GM10248 (cell line): ENCODE data around the gene TMEM132C.

Experiments used
- CTCF ChIA-PET: fragments of 300-600 bp; sonication (Branson Sonifier 250); formaldehyde crosslinking; extraction: SDS; loops from one replicate; lab custom pipeline; 2021; ENCODE audit warnings: antibody characterized with exemption; lab: Yijun Ruan, JAX
- POLR2A ChIA-PET: fragments of 350-650 bp; sonication (Branson Sonifier 250); formaldehyde crosslinking; extraction: SDS; loops from one replicate; lab custom pipeline; 2020; ENCODE audit warnings: antibody characterized with exemption; lab: Yijun Ruan, JAX
- DNase-seq: peaks from one replicate; pipeline ENCODE4 v3.0.0; 2012; ENCODE audit errors: extremely low spot score
- TF ChIP-seq, protein P1 (sequence below): IDR thresholded peaks from 2 replicates; pipeline ENCODE4 v1.5.1; 2012; ENCODE audit warnings: mild to moderate bottlenecking, low read depth; ENCODE audit errors: extremely low read depth, missing control alignments, control extremely low read depth

The TMEM132C gene

DNA sequence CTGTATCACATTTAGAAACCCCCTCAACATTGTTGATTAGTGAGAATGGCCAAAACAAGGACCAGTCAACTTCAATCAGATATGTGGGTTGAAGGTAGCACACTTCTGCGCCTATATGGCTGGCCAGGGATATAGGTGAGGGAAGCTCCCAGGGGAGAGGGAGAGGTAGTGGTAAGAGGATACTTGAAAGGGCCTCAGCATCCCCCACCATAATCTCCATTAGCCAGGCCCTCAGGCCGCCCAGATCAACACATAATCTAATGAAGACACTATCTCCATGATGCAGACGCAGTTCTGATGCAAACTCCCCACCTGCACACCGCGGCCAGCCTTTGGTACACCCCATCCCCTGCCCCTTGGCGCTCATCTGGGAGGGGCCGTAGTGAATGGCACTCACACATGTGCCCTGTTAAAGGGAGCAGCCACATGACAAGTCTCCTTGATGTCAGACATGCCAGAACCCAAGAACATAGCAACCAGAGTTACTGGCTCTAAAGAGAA is 158.0 kb downstream of the TMEM132C start:
- ChIA-PET CTCF (no interaction called here), POLR2A (no interaction called here)
- no peak for DNase-seq
- TF ChIP-seq, protein P1, sequence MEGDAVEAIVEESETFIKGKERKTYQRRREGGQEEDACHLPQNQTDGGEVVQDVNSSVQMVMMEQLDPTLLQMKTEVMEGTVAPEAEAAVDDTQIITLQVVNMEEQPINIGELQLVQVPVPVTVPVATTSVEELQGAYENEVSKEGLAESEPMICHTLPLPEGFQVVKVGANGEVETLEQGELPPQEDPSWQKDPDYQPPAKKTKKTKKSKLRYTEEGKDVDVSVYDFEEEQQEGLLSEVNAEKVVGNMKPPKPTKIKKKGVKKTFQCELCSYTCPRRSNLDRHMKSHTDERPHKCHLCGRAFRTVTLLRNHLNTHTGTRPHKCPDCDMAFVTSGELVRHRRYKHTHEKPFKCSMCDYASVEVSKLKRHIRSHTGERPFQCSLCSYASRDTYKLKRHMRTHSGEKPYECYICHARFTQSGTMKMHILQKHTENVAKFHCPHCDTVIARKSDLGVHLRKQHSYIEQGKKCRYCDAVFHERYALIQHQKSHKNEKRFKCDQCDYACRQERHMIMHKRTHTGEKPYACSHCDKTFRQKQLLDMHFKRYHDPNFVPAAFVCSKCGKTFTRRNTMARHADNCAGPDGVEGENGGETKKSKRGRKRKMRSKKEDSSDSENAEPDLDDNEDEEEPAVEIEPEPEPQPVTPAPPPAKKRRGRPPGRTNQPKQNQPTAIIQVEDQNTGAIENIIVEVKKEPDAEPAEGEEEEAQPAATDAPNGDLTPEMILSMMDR, result no peak

DNA sequence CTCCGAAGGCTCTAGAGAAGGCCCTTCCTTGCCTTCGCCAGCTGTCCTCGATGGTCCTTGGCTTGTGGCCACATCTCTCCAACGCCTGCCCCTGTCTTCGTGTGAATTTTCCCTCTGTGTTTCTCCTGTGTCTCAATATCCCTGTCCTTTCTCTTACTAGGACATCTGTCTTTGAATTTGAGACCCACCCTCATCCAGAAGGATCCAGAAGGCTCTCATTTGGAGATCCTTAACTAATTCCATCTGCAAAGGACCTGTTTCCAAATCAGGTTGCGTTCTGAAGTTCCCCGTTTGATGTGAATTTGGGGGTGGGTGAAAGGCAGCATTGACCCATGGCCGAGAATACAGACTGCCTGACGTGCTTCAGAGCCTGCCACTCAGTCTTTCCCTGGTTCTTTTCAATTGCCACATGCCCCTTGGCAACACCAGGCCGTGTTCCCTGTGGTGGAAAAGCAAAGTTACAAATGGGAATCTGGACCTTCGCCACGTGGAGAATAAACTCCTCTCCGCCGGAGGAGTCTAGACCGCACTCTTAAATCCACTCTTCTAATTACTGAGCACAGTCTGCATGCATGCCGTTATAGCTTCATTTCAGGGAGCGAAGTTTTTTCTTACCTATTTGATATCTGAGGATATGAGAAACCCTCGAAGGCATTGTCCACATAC is 158.8 kb downstream of the TMEM132C start:
- POLR2A ChIA-PET, result no interaction called here

DNA sequence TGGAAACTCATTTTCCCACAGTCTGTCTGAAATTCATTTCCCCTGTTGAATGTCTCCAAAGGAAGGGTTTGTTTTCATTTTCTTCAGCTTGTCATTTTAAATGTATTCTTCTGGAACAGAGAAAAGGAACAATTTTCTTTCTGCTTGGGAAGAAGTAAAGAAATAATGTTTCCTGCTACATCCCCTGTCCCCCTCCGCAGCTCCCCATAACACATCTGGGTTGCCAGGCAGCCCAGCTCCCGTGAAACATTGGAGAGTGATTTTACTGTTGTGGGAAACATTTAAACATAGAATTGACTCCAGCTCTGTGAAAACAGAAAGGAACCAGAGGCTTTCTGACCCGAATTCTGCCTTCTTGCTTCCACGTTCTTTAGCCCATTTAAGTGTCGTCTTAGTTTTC is 159.5 kb downstream of the TMEM132C start:
- ChIA-PET CTCF (no interaction called here), POLR2A (no interaction called here)
- no peak for DNase-seq
- TF ChIP-seq, protein P1, result no peak

More for the DNA sequence above, 158.8 kb downstream of the TMEM132C start:
- CTCF ChIA-PET, result no interaction called here
- TF ChIP-seq, protein P1, result no peak
- no peak for DNase-seq

DNA sequence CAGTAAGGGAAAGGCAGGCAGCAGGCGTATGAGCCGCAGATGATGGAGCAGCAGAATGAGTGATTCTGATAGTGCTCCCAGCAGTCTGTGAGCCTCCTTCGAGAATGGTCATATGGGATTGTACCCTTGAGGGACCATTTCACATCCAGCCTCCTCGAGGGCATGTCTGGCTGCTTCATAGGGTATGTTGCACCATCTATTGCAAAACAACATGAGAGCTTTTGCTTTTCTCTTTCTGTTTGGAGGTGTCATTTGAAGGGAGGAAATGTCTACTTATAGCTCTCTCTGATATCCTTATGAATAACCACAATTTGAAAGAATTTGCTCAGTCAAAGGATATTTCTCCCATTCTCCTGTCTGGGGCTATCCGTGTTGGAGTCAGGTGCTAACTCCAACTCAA is 172.8 kb downstream of the TMEM132C start:
- POLR2A ChIA-PET, result no interaction called here
- CTCF ChIA-PET, result interaction anchor here (1.5 kb wide), 1 partner anchor 10 kb away, joined by 3 read pairs; no protein-coding TSS in a partner anchor
- no peak for DNase-seq
- TF ChIP-seq, protein P1, result no peak

DNA sequence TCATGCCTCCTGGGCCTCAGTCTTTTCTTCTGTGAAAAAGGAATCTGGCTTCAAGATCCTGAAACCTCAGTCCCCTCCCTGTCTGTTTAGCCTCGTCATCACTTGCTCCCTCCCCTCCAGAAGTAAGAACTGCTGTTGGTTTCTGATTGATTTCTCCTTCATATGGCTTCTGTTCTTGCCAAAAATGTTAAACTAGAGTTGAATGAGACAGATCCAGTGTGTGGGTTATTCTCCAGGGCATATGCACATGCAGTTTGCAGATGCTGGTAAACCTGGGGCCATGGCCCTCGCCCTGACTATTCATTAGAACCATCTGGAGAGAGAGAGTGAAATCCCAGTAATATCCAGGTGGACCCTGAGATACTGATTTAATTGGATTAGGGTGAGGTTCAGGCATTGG is 175.1 kb downstream of the TMEM132C start:
- ChIA-PET POLR2A (no interaction called here), CTCF (no interaction called here)
- TF ChIP-seq, protein P1, result no peak
- DNase-seq, result no peak

DNA sequence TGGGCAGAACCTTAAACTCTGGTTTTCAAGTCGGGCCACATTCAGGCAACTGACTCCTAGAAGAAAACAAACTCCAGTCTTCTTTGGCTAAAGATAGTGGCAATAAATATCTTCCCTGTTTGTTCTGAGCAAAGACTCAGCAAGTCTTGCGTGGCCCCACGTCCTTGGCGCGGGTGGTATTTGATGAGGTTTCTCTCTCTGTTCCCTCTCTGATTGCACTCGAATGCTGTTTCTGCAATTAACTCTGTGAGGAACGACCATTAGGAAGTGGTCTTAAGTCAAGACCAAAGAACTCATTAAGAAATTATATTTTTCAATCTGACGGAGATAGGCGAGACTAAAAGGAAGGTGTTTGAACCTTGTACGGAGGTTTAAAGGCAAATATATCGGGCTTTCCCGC is 177.6 kb downstream of the TMEM132C start:
- CTCF ChIA-PET, result no interaction called here

More for the DNA sequence above, 177.6 kb downstream of the TMEM132C start:
- TF ChIP-seq, protein P1, result no peak
- no peak for DNase-seq
- POLR2A ChIA-PET, result no interaction called here
